GM12878 (cell line): ENCODE measurements around the gene MARCHF6.

ENCODE experiments used
- CTCF ChIP-seq, 3 experiments: IDR thresholded peaks in 2 of 3; conservative IDR thresholded peaks in 1 of 3; 2 replicates each; pipeline ENCODE4 v1.5.1; 2011; ENCODE audit warnings: low read depth in 3 of 3, low read length in 3 of 3, mild to moderate bottlenecking in 3 of 3, control low read depth in 2 of 3, moderate library complexity in 2 of 3, inconsistent platforms in 1 of 3, mixed read lengths in 1 of 3; ENCODE audit not compliant: control insufficient read depth in 2 of 3, insufficient read depth in 1 of 3; ENCODE audit errors: extremely low read depth in 1 of 3
- POLR2A ChIP-seq: IDR thresholded peaks from 2 replicates; pipeline ENCODE4 v1.6.1; 2011; ENCODE audit warnings: low read depth, mild to moderate bottlenecking, low read length
- SIN3A ChIP-seq: IDR thresholded peaks from 2 replicates; pipeline ENCODE4 v1.6.1; 2012; ENCODE audit warnings: low read depth, low read length, improper control_type of control experiment

DNA sequence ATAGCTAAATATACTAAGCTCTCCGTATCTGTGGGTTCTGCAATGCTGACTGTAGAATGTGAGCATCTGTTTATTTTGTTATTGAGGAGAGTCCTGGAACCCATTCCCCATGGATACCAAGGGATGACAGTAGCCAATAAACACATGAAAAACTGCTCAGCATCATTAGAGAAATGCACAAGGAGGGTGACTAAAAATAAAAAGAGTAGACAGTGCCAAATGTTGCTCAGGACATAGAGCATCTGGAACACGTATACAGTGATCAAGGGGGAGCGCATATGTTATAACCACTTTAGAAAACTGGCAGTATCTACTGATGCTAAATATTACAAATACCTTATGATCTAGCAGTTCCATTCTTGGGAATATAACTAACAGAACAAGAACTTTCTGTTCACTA lies 31.0 kb downstream of the MARCHF6 start:
- no peak for TF ChIP-seq SIN3A
- no peak for TF ChIP-seq CTCF (IDR thresholded peaks at IDR 0.05 in 2 of 3, conservative IDR thresholded peaks at IDR 0.05 in 1 of 3; ENCODE audit: control insufficient read depth in 2 of 3, extremely low read depth in 1 of 3, insufficient read depth in 1 of 3, low read depth in 3 of 3, low read length in 3 of 3)
- TF ChIP-seq POLR2A = no peak
